IMR-90 (cell line): ENCODE results near the gene DLL3.

Experiments
- BHLHE40 ChIP-seq: fragments of 150-350 bp; IDR thresholded peaks from 2 replicates; pipeline ENCODE4 v1.6.1; 2016; ENCODE audit warnings: mild to moderate bottlenecking, low read depth, low read length
- CEBPB ChIP-seq: IDR thresholded peaks from 2 replicates; pipeline ENCODE4 v1.6.1; 2012; ENCODE audit warnings: low read depth, low read length, improper control_type of control experiment
- CHD1 ChIP-seq: IDR thresholded peaks from 2 replicates; pipeline ENCODE4 v1.6.1; 2012; ENCODE audit warnings: low read depth, low read length, improper control_type of control experiment
- CTCF ChIP-seq: conservative IDR thresholded peaks from 2 replicates; pipeline ENCODE4 v1.5.1; 2012; ENCODE audit warnings: mild to moderate bottlenecking, low read depth, low read length, improper control_type of control experiment
- FOS ChIP-seq: fragments of 150-350 bp; IDR thresholded peaks from 2 replicates; pipeline ENCODE4 v1.6.1; 2016; ENCODE audit warnings: low read depth, low read length
- MAZ ChIP-seq: IDR thresholded peaks from 2 replicates; pipeline ENCODE4 v1.6.1; 2012; ENCODE audit warnings: low read depth, mild to moderate bottlenecking, low read length, improper control_type of control experiment, moderate library complexity, borderline replicate concordance
- MXI1 ChIP-seq: IDR thresholded peaks from 2 replicates; pipeline ENCODE4 v1.6.1; 2012; ENCODE audit warnings: low read depth, mild to moderate bottlenecking, low read length, moderate library complexity, borderline replicate concordance
- POLR2A ChIP-seq: IDR thresholded peaks from 2 replicates; pipeline ENCODE4 v1.6.1; 2012; ENCODE audit warnings: mild to moderate bottlenecking, low read depth, low read length
- RAD21 ChIP-seq: IDR thresholded peaks from 2 replicates; pipeline ENCODE4 v1.6.1; 2012; ENCODE audit warnings: low read length, improper control_type of control experiment
- RCOR1 ChIP-seq: IDR thresholded peaks from 2 replicates; pipeline ENCODE4 v1.6.1; 2012; ENCODE audit warnings: mild to moderate bottlenecking, low read length, improper control_type of control experiment; ENCODE audit not compliant: insufficient replicate concordance
- RFX5 ChIP-seq: IDR thresholded peaks from 2 replicates; pipeline ENCODE4 v1.8.0; 2012; ENCODE audit warnings: low read depth, mild to moderate bottlenecking, low read length, moderate library complexity
- SMC3 ChIP-seq: fragments of 150-350 bp; IDR thresholded peaks from 2 replicates; pipeline ENCODE4 v1.6.1; 2016; ENCODE audit warnings: low read depth, mild to moderate bottlenecking, antibody characterized with exemption, low read length, moderate library complexity
- USF2 ChIP-seq: fragments of 150-350 bp; IDR thresholded peaks from 2 replicates; pipeline ENCODE4 v1.6.1; 2017; ENCODE audit warnings: mild to moderate bottlenecking, antibody characterized with exemption, low read length, low read depth

DNA sequence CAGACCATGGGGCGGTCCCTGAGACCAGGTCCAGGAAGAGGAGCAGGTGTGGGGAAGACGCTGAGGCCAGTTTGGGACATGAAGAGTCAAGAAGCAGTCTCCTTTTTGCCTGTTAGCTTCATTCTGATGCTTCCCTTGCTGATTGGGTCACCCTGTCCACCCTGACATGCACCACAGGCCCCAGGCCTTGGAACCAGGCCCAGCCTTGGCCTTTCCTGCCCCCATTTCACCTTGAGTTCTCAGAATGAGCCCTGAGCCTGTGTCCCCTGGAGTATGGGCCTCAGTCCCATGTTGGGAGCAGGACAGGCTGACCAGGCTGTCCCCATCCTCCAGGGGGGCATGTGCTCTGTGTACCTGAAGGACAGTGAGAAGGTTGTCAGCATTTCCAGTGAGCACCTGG is 23.0 kb upstream of the DLL3 start:
- TF ChIP-seq BHLHE40 (no peak), POLR2A (no peak), CTCF (no peak), MXI1 (no peak), MAZ (no peak), CHD1 (no peak), RFX5 (no peak), CEBPB (no peak), SMC3 (no peak), USF2 (no peak), RCOR1 (no peak), RAD21 (no peak), FOS (no peak)
